Endometrial microvascular endothelial cells (primary cell): ENCODE measurements around the gene LRRC53. TPM values are rescaled to one million over a fixed set of nuclear protein-coding genes. Genes with fewer than 3 reads are reported as not detected.

Source experiments
- in situ Hi-C: cut with HindIII; loops from 2 replicates; pipeline ENCODE4 v1.10.0; 2017; ENCODE audit warnings: low sequenced_read_pairs, low pct_unique_long_range_greater_than_20kb; ENCODE audit errors: inconsistent ontology term
- total RNA-seq: library from RNA; depleted of rRNA; stranded (reverse); fragments of >200 nt; gene quantifications from one replicate; pipeline ENCODE4 v1.2.3, GENCODE V29; 2015; ENCODE audit errors: inconsistent ontology term

LRRC53 gene
- not detected for total RNA-seq

- in situ Hi-C loops: no loop called here
These were observed at the start of gene LRRC53 for GRCh38 chr1:74512170-74512915. TSS of gene LRRC53 (minus strand) at chr1:74512611. CDS start at chr1:74483349, 29,262 bp downstream.

- in situ Hi-C loops: no loop called here
These were observed 37.5 kb upstream of the LRRC53 start for GRCh38 chr1:74549932-74550331.

GRCh38 chr1:74548961-74549750 lies 36.7 kb upstream of the LRRC53 start:
- in situ Hi-C loops: no loop called here

GRCh38 chr1:74545821-74546220 lies 33.4 kb upstream of the LRRC53 start:
- in situ Hi-C loops: no loop called here

- in situ Hi-C loops: no loop called here
These were observed 21.8 kb upstream of the LRRC53 start for GRCh38 chr1:74534241-74534640.

- in situ Hi-C loops: no loop called here
These were observed 19.4 kb upstream of the LRRC53 start for GRCh38 chr1:74531796-74532195.

- in situ Hi-C loops: no loop called here
These were observed 18.5 kb upstream of the LRRC53 start for GRCh38 chr1:74530892-74531291.

GRCh38 chr1:74528123-74528522 lies 15.7 kb upstream of the LRRC53 start:
- in situ Hi-C loops: no loop called here

- in situ Hi-C loops: no loop called here
These were observed 14.3 kb upstream of the LRRC53 start for GRCh38 chr1:74526708-74527107.

GRCh38 chr1:74523873-74524480 lies 11.6 kb upstream of the LRRC53 start:
- in situ Hi-C loops: no loop called here

- in situ Hi-C loops: no loop called here
These were observed 9.7 kb upstream of the LRRC53 start for GRCh38 chr1:74522148-74522547.

GRCh38 chr1:74517599-74518051 lies 5.2 kb upstream of the LRRC53 start:
- in situ Hi-C loops: no loop called here

GRCh38 chr1:74513411-74514300 lies 1.2 kb upstream of the LRRC53 start:
- in situ Hi-C loops: no loop called here

- in situ Hi-C loops: no loop called here
These were observed 4.0 kb downstream of the LRRC53 start for GRCh38 chr1:74508449-74508848.

- in situ Hi-C loops: no loop called here
These were observed 6.3 kb downstream of the LRRC53 start for GRCh38 chr1:74505928-74506710.

- in situ Hi-C loops: no loop called here
These were observed 7.4 kb downstream of the LRRC53 start for GRCh38 chr1:74504933-74505512.

- in situ Hi-C loops: no loop called here
These were observed 8.1 kb downstream of the LRRC53 start for GRCh38 chr1:74504125-74504932.
